AG09319 (cell line): ENCODE measurements around the gene OR6F1.

Source experiments
- DNase-seq: peaks from one replicate; pipeline ENCODE4 v3.0.0-alpha.2; 2010; ENCODE audit warnings: low read depth; ENCODE audit errors: extremely low read depth
- TF ChIP-seq, protein P1 (sequence below): IDR thresholded peaks from 2 replicates; pipeline ENCODE4 v1.5.1; 2011; ENCODE audit warnings: low read depth, mild to moderate bottlenecking, inconsistent platforms, low read length, moderate library complexity

Gene OR6F1

DNA sequence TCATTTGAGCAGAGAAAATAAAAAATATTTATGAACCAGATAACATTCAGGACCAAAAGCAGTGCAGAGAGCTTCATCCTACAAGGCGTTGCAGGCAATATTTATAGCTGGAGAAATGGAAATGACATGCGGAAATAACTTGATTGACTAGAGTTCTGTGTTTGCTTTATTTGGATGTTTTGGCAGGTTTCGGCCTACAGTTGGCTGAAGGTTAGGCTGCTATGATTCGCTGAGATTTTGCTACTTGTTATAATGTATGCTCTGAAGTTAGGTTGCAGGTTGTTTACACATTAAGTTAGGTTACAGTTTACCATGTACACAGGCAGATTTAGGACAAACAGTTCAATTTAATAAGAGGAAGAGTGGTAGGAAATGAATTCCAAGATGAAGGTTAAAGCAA, 36.3 kb downstream of the OR6F1 start:
- DNase-seq: no peak
- TF ChIP-seq, protein P1, sequence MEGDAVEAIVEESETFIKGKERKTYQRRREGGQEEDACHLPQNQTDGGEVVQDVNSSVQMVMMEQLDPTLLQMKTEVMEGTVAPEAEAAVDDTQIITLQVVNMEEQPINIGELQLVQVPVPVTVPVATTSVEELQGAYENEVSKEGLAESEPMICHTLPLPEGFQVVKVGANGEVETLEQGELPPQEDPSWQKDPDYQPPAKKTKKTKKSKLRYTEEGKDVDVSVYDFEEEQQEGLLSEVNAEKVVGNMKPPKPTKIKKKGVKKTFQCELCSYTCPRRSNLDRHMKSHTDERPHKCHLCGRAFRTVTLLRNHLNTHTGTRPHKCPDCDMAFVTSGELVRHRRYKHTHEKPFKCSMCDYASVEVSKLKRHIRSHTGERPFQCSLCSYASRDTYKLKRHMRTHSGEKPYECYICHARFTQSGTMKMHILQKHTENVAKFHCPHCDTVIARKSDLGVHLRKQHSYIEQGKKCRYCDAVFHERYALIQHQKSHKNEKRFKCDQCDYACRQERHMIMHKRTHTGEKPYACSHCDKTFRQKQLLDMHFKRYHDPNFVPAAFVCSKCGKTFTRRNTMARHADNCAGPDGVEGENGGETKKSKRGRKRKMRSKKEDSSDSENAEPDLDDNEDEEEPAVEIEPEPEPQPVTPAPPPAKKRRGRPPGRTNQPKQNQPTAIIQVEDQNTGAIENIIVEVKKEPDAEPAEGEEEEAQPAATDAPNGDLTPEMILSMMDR: no peak

DNA sequence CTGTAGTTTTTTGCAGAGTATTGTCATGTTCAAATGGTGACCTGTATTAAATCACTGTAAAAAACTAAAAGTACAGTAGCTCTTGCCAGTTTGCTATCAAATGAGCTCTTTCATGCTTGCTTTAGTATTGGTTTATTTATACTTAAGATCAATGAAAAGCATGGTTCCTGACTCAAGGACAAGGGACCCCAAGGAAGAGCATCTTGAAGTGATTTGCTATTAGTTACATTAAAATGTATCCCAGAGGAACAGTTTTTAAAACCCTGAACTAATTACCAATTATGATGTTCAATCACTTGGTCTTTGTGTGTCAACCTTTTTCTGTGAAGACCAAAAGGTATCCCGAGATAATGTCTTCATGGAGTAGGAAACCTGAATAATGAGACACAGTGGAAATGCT, 36.8 kb downstream of the OR6F1 start, which contains the start of gene OR13G1:
TSS of gene OR13G1 (minus strand) at position 101 of the 400 bp plus-strand sequence. CDS start 6,698 bp downstream, outside the sequence.
- TF ChIP-seq, protein P1: no peak
- no peak for DNase-seq

DNA sequence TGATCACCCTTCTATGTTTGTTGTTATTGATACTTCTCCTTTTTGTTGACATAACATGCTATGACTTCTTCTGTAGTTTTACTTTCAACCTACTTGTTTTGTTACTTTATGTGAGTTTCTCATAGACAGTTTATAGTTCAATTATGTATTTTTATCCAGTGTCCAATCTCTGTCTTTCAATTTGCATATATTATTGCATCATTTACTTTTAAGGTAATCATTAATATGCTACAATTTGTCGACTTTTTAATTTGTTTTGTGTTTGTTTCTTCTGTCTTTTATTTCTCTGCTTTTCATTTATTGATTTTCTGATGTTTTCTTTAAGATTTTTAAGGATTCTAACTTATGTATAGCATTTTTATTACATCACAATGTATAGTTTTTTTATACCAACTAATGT, 47.2 kb downstream of the OR6F1 start:
- DNase-seq: no peak
- TF ChIP-seq, protein P1: no peak
